Mucosa of rectum (tissue), 2 donors: ENCODE results near the gene BRD4.

ENCODE experiments used
- H3K27ac ChIP-seq, 2 donors: one replicate each; pipeline ENCODE4 v1.7.0; 2013; ENCODE audit warnings: inconsistent platforms in 2 of 2, low read depth in 2 of 2, low read length in 2 of 2
- H3K27me3 ChIP-seq, 2 donors: one replicate each; pipeline ENCODE4 v1.7.0; 2013; ENCODE audit warnings: low read length in 2 of 2; ENCODE audit not compliant: control insufficient read depth in 2 of 2, insufficient read depth in 2 of 2
- H3K36me3 ChIP-seq, 2 donors: one replicate each; pipeline ENCODE4 v1.7.0; 2013; ENCODE audit warnings: low read length in 2 of 2; ENCODE audit not compliant: control insufficient read depth in 2 of 2, insufficient read depth in 2 of 2
- H3K4me1 ChIP-seq, 2 donors: one replicate each; pipeline ENCODE4 v1.7.0; 2013; ENCODE audit warnings: low read length in 2 of 2, mild to moderate bottlenecking in 1 of 2; ENCODE audit not compliant: control insufficient read depth in 2 of 2, insufficient read depth in 2 of 2
- H3K4me3 ChIP-seq, 2 donors: one replicate each; pipeline ENCODE4 v1.7.0; 2013; ENCODE audit warnings: low read length in 2 of 2
- H3K9ac ChIP-seq, 2 donors: one replicate each; pipeline ENCODE4 v1.7.0; 2013; ENCODE audit warnings: low read length in 2 of 2, low read depth in 1 of 2, mild to moderate bottlenecking in 1 of 2
- H3K9me3 ChIP-seq, 2 donors: one replicate each; pipeline ENCODE4 v1.7.0; 2013; ENCODE audit warnings: low read length in 2 of 2; ENCODE audit not compliant: control insufficient read depth in 2 of 2
- donor health status: healthy.
- donor health status: Normal muscosa, but diverticular disease.

BRD4 gene

GRCh38 chr19:15216363-15216762 is 116.0 kb downstream of the BRD4 start:
- Histone ChIP-seq H3K36me3 (no peaks in the 10 kb centered on the region), H3K4me1 (no peaks in the 10 kb centered on the region), H3K9me3 (no peaks in the 10 kb centered on the region), H3K27ac (no peak overlapping the region), H3K4me3 (no peak overlapping the region), H3K9ac (no peak overlapping the region), H3K27me3 (peaks cover 0 to 2% of the 10 kb centered on the region in 2 donors)

- no peak overlapping the region for H3K27ac ChIP-seq
- H3K9ac ChIP-seq: no peak overlapping the region
- H3K9me3 ChIP-seq: no peaks in the 10 kb centered on the region
- H3K4me1 ChIP-seq: no peaks in the 10 kb centered on the region
- H3K36me3 ChIP-seq: no peaks in the 10 kb centered on the region
- H3K27me3 ChIP-seq: peaks cover 0 to 2% of the 10 kb centered on the region in 2 donors
- no peak overlapping the region for H3K4me3 ChIP-seq
Measured at GRCh38 chr19:15213715-15214381, 118.5 kb downstream of the BRD4 start.

GRCh38 chr19:15212711-15213110 is 119.6 kb downstream of the BRD4 start:
- H3K36me3 ChIP-seq: no peaks in the 10 kb centered on the region
- H3K4me3 ChIP-seq: no peak overlapping the region
- H3K9ac ChIP-seq: no peak overlapping the region
- H3K27ac ChIP-seq: no peak overlapping the region
- H3K4me1 ChIP-seq: no peaks in the 10 kb centered on the region
- peaks cover 0 to 2% of the 10 kb centered on the region in 2 donors for H3K27me3 ChIP-seq
- no peaks in the 10 kb centered on the region for H3K9me3 ChIP-seq

GRCh38 chr19:15210323-15210781 is 122.0 kb downstream of the BRD4 start:
- no peaks in the 10 kb centered on the region for H3K9me3 ChIP-seq
- no peaks in the 10 kb centered on the region for H3K4me1 ChIP-seq
- no peak overlapping the region for H3K9ac ChIP-seq
- H3K27ac ChIP-seq: no peak overlapping the region
- H3K4me3 ChIP-seq: no peak overlapping the region
- no peaks in the 10 kb centered on the region for H3K36me3 ChIP-seq
- H3K27me3 ChIP-seq: peaks cover 0 to 5% of the 10 kb centered on the region in 2 donors

GRCh38 chr19:15201374-15202023 is 130.8 kb downstream of the BRD4 start:
- H3K9ac ChIP-seq: no peak overlapping the region
- peaks cover 15% of the 10 kb centered on the region in 2 donors for H3K27me3 ChIP-seq
- H3K9me3 ChIP-seq: no peaks in the 10 kb centered on the region
- H3K4me1 ChIP-seq: peaks cover 0 to 5% of the 10 kb centered on the region in 2 donors
- H3K36me3 ChIP-seq: no peaks in the 10 kb centered on the region
- no peak overlapping the region for H3K27ac ChIP-seq
- no peak overlapping the region for H3K4me3 ChIP-seq

- Histone ChIP-seq H3K4me1 (peaks cover 0 to 5% of the 10 kb centered on the region in 2 donors), H3K27me3 (peaks cover 11 to 15% of the 10 kb centered on the region in 2 donors), H3K9ac (no peak within 1 kb of the TSS)
Measured at GRCh38 chr19:15200553-15201364, 131.6 kb downstream of the BRD4 start, which contains the start of gene NOTCH3. Gene NOTCH3, minus strand, starts transcription at chr19:15200995. Its CDS starts 90 bp downstream, at chr19:15200905.

GRCh38 chr19:15199661-15200552 is 132.4 kb downstream of the BRD4 start:
- no peak overlapping the region for H3K27ac ChIP-seq
- H3K27me3 ChIP-seq: peaks cover 11 to 15% of the 10 kb centered on the region in 2 donors
- peak overlapping the region in 1 of 2 donors; percentile 37 for H3K4me3 ChIP-seq

More at GRCh38 chr19:15200553-15201364, 131.6 kb downstream of the BRD4 start, which contains the start of gene NOTCH3:
- Histone ChIP-seq H3K27ac (no peak within 1 kb of the TSS), H3K9me3 (no peaks in the 10 kb centered on the region), H3K4me3 (peak within 1 kb of the TSS in 1 of 2 donors; percentile 37), H3K36me3 (no peaks in the 10 kb centered on the region)

GRCh38 chr19:15198951-15199660 is 133.2 kb downstream of the BRD4 start:
- Histone ChIP-seq H3K36me3 (no peaks in the 10 kb centered on the region), H3K27me3 (peaks cover 11 to 15% of the 10 kb centered on the region in 2 donors), H3K9me3 (no peaks in the 10 kb centered on the region), H3K4me3 (peak overlapping the region in 1 of 2 donors; percentile 5), H3K4me1 (peaks cover 2 to 5% of the 10 kb centered on the region in 2 donors), H3K9ac (no peak overlapping the region), H3K27ac (no peak overlapping the region)

More at GRCh38 chr19:15199661-15200552, 132.4 kb downstream of the BRD4 start:
- Histone ChIP-seq H3K36me3 (no peaks in the 10 kb centered on the region), H3K9ac (no peak overlapping the region), H3K9me3 (no peaks in the 10 kb centered on the region), H3K4me1 (peaks cover 2 to 5% of the 10 kb centered on the region in 2 donors)

GRCh38 chr19:15197942-15198341 is 134.4 kb downstream of the BRD4 start:
- Histone ChIP-seq H3K27ac (no peak overlapping the region), H3K4me1 (peaks cover 2 to 5% of the 10 kb centered on the region in 2 donors), H3K36me3 (no peaks in the 10 kb centered on the region), H3K4me3 (no peak overlapping the region), H3K9ac (no peak overlapping the region), H3K9me3 (no peaks in the 10 kb centered on the region), H3K27me3 (peaks cover 11 to 15% of the 10 kb centered on the region in 2 donors)
